ENCODE data around the gene DNER.
"Not testable (repeated sequence)": the region's sequence is repeated elsewhere in the genome, so short reads cannot be mapped to it uniquely, and the experiment has no call there.

DNER gene

GRCh38 chr2:229715895-229716507, 1.6 kb upstream of the DNER start:
- no peak for DNase-seq (ENCODE audit: low read depth in 2 of 2)

DNA sequence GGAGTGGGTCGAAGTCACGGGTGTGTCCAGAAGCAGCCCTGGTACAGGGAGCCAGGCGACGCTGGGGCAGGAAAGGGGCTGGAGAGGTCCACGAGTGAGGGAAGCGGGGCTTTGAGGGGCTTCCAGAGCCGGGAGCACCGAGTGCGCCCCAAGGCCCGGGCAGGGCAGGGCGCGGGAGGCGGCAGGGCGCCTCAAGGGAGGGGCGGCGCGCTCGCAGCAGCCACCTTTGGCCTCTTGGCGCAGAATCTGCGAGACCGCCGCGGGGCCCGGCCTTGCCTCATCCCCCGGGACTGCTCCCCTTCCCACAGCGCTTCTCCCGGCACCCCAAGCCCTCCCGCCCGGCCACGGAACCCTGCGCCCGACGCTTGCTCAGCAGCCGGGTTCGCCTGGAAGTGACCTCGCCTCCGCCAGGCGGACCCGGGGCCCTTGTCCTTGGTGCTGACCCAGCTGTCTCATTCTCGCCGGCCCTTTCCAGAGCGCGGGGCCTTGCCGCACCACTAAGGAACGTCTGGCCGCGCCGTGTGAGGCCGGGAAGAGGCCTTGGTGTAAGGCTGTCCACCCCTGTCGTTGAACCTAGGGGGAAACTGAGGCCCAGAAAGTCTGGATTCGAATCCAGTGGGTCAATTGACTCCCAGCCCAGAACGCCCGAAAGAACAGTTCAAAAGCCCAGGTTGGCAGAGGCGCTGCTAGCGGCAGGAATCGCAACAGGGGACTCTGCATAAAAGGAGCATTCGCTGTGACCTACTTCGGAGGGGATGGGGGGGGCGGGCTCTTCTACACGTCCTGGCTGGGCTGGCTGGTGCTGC, 584 bp upstream of the DNER start:
- DNase-seq (ENCODE audit: low read depth in 2 of 2): no peak

DNA sequence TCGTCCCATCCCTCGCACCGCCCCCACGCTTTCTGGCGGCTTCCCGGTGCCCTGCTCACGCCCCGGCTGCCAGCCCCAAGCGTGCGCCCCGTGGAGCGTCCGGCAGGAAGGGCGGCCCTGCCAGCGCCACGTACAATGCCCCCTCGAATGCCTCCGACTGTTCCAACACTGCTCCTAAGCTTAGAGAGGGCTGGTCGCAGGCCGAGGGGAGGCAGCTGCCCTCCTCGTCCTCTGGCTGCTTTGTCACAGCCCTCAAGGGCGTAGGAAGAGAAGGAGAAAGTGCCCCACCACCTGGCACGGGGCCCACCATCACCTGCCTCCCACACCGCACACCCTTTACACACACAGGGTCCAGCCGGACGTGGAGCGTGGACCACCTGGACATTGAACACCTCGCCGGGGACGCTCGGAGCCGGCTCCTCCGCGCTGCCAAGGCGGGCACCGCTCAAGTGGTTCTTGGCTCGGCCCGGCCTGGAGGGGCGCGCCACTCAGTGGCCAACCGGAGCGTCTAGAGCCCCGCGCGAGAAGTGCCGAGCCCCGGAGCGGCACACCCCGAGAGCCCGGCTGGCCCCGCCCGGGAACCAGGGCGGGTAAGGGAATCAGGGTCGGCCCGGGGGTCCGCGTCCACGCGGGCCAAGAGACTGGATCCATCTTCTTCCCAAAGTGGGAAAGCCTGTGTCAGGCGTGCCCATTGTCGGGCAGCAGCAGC, 830 bp downstream of the DNER start:
- DNase-seq (ENCODE audit: low read depth in 2 of 2): no peak

GRCh38 chr2:229712136-229712535, 2.2 kb downstream of the DNER start:
- DNase-seq (ENCODE audit: low read depth in 2 of 2): no peak

DNA sequence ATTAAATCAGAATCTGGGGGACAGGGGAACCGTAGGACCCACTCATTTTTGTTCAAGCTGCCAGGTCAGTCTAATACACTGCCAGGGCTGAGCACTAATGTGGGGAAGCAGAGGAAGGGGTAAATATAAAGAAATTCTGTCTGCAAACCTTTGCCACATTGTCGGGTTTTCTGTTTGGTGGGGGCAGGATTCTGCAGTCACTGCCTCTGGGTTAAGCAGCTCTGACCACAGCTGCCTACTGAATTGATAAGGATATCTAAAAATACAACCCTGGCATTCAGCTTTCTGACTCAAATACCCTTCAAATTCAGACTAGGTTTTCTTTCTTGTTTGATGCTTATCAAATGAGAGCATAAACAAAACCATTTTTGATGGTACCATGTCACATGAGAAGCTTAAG, 6.0 kb downstream of the DNER start:
- no peak for DNase-seq (ENCODE audit: low read depth in 2 of 2)

DNA sequence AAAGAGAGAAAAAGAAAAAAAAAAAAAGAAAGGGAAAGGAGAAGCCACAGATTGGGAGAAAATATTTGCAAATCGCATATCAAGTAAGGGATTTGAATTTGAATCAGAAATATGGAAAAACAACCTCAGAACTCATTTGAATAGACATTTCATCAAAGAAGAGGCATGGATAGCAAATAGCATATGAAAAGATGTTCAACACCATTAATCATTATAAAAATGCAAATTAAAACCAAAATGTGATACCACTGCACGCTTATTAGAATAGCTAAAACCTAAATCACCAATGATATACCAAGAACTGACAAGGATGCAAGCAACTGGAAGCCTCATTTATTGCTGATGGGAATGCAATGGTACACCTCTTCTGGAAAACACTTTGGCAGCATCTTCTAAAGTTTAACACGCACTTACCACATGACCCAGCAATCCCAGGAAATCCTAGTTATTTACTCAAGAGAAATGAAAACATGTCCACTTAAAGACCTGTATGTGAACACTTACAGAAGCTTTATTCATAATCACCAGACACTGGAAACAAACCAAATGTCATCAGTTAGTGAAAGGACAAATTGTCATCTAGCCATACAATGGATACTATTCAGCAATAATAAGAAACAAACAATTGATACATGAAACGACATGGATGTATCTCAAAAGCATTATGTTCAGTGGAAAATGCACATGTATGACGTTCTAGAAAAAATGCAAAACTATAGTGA, 10.3 kb downstream of the DNER start:
- DNase-seq (ENCODE audit: low read depth in 2 of 2): no peak

GRCh38 chr2:229701716-229702115, 12.6 kb downstream of the DNER start:
- DNase-seq (ENCODE audit: low read depth in 2 of 2): no peak

GRCh38 chr2:229701062-229701461, 13.3 kb downstream of the DNER start:
- no peak for DNase-seq (ENCODE audit: low read depth in 2 of 2)

DNA sequence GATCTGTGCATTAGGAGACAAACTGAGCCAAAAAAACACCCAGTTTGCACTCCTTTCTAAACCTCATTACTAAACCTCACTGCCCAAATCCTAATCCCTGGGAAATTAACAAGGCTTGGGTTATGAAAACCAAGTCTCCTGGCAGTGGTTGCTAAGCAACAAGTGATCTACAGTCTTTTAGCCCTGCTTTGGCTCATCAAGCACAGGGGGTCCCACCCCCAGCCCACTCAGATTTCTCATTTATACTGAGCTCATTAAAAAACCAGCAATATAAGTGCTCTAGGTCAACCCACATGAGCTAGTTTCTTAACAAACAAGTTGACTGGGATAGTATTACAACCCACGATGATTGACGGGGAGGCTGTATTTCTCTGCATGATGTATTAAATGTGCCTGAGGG, 18.4 kb downstream of the DNER start:
- DNase-seq (ENCODE audit: low read depth in 2 of 2): no peak

GRCh38 chr2:229693845-229694244, 20.5 kb downstream of the DNER start:
- not testable (repeated sequence) for DNase-seq (ENCODE audit: low read depth in 2 of 2)

DNA sequence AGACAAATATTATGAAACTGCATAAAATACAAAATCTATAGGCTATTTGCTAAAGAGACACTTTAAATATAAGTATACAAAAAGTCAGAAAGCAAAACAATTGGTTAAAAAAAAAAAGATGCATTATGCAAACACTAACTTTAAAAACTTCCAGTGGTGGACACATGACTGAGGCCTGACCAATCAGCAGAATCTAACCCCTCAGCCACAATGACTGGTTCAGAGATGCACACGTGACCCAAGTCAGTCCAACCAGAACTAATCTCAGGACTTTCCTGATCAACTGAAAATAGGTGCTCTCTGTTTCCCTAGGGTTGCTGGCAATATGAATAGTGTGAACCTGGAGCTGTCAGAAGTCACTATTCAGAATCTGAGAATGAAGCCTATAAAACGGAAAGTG, 22.7 kb downstream of the DNER start:
- no peak for DNase-seq (ENCODE audit: low read depth in 2 of 2)

GRCh38 chr2:229689307-229689839, 25.0 kb downstream of the DNER start:
- no peak for DNase-seq (ENCODE audit: low read depth in 2 of 2)

- DNase-seq (ENCODE audit: low read depth in 2 of 2): no peak
Measured at GRCh38 chr2:229688141-229688540, 26.2 kb downstream of the DNER start.

DNA sequence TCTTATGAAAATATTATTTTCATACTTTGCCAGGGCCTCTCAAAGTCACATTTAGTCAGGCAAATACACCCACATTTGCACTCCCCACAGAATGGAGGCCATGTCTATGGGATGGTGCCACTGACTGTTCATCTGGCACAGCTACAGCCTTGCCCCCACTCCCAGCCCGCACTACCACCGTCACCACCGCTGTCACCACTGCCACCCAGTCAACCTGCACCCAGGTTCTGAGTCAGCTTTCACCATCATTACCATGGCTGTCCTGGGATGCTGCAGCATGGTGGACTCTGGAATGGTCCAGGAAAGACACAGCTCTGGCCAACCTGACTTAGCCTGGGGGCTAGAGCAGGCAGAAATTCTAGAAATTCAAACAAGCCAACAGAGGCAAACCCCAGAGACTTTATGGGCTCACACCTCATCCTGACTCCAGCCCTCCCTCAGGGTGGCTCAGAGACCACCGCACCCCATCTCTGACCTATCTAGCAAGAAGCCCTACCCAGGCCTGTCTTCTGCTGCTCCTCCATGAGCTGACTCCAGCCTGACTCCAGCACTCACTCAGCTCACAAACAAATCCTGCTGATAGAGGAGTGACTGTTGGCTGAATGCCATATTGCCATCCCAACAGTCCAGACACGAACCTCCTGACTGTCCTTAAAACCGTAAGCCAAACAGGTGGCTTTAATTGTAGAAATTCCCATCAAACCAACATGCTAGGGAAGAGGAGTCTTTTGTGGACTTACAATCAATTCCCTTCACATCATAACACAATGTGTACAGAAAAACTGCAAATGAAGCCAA, 28.0 kb downstream of the DNER start:
- no peak for DNase-seq (ENCODE audit: low read depth in 2 of 2)

DNA sequence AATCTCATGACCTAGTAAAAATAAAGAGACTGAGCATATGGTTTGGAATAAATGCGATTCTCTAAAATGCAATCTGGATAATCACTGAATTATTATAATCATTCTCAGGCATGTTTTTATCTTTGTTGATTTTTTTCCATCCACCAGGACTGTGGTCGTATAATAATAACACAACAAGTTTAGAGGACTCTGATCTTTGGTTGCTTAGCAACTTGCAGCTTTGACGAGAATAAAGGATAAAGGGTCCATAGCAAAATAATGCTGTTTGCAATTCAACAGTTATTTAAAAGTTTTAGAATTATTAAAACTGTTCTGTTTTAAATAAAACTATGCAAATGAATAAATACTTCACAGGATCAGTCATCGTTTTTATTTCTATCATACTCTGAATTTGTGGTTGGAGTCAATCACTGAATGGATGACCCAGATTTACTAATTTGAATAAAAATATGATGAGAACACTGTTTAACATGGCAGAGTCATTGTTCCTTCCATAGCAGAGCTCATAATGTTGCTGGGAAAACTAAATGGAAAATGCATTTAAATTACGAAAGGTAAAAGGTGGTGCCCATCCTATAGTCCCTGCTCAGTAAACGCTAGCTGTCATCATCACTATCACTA, 29.3 kb downstream of the DNER start:
- no peak for DNase-seq (ENCODE audit: low read depth in 2 of 2)

- no peak for DNase-seq (ENCODE audit: low read depth in 2 of 2)
Measured at GRCh38 chr2:229679393-229680125, 34.8 kb downstream of the DNER start.

DNA sequence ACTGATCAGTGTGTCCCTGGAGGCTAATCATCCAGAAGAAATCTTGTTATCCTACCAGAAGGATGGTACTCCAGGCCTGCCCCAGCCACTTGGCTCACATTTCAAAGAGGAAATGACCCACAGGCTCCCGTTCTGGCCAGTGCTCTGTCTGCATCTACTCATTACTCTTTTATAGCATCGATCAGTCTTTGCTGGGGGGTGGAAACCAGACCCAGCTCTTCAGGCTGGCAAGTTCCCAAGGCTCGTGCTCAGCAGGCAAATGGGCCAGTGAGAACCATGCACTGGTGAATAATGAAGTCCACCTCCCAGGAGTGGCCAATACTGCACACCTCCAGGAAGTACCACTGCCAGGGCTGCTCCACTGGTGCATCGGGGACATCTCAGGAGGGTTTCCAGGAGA, 38.8 kb downstream of the DNER start:
- no peak for DNase-seq (ENCODE audit: low read depth in 2 of 2)

DNA sequence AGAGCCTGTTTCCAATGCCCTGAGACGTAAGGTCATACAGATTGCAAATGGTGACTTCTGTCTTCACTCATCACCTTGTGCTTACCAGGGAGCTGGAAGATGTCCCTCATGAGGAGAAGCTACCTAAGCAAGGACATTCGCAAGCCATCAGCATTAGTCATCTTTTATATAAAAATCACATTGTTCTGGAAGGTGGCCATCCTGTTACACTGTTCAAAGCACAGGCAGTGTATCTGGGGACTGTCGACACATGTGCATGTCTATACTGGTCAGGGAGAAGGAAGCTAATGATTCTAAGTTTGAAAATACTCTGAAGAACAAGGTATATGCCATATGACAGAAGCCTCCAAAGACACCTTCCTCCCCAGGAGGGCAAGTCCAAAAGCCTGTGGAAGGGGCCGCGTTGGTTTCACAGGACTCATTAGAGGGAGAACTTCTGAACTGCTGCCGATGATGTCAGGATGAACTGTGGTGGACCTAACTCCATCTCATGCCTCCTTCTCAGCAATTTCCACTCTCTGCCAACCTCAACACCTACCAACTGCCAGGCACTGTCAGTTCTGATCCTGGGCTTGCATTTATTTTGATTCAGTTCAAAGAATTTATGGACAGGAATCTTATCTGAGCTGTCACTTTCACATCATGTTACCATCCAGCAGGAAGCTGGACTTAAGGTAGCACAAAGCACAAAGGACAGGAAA, 39.4 kb downstream of the DNER start:
- DNase-seq (ENCODE audit: low read depth in 2 of 2): no peak

- no peak for DNase-seq (ENCODE audit: low read depth in 2 of 2)
Measured at GRCh38 chr2:229673676-229674075, 40.7 kb downstream of the DNER start.
